CD4-positive, alpha-beta T cell treated with Interleukin-15 for 1 hour (primary cell): ENCODE results near the gene ANKRD26.

ENCODE experiments used
- DNase-seq: peaks from one replicate; pipeline ENCODE4 v3.0.0-alpha.2; 2020

The ANKRD26 gene

DNA sequence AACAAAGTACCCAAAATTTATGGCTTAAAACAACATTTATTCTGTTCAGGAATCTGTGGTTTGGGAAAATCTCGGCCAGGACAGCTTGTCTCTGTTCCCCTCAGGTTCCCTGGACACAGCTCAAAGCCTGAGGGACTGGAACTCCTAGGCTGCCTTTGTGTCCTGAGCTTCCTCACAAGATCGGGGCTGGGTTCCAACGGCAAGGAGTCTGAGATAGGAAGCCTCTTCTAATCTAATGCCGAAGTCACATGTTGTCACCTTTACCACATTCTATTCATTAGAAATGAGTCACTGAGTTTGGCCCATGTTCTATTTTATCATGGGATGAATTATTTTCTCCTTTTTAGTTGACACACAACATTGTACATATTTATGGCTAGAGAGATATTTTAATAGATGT lies 80.5 kb downstream of the ANKRD26 start:
- DNase-seq: no peak

DNA sequence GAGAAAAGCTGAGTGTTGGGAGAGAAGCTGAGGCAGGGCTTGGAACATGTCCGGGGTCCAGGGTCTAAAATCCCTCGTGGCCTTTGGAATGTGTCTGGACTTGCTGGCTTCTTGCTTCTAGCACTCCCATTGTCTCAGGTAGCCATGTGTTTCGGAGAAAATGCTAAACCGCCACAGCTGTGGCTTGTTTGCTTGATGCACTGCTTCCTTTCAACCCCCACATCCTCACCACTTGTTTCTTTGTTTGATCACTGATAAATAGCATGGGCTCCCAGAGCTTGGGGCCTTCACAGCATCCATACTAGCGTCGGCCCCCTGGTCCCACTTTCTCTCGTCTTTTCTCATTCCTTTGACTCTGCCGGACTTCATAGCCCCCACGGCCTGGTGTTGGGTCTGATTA lies 102.7 kb downstream of the ANKRD26 start:
- DNase-seq: no peak

DNA sequence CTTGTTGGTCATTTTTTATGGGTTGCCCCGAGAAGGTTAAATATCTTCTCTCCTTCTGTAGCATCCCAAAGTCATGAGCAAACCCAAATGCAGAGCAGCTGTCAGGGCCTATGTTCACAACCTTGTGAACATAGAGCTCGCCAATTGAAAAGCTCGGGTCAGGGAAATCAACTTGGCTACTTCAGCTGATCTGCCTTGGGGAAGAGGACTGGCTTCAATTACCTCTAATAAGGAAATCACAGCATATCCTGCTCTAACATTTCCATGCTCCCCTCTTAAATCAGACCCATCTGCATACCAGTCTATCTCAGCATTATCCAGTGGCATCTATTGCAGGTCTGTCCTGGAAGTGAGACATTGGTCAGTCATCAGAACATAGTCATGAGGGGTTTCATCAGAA lies 105.6 kb downstream of the ANKRD26 start:
- DNase-seq: no peak

DNA sequence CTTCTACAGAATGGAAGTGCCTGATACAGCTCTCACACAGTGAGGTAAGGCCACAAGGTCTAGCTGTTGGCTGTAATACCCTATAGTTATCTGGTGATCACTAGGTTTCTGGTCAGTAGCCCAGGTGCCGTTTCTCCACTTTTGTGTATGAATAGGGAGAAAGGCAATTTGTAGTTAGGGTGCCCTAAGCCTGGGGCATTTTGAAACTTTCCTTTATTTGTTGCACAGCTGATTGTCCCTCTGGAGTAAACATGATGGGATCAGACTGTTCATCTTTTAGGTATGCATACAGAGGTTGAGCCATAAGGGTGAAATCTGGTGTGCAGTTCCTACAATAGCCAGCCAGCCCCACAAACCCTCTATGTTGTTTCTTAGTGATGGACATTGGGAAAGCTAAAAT lies 112.4 kb downstream of the ANKRD26 start:
- no peak for DNase-seq

DNA sequence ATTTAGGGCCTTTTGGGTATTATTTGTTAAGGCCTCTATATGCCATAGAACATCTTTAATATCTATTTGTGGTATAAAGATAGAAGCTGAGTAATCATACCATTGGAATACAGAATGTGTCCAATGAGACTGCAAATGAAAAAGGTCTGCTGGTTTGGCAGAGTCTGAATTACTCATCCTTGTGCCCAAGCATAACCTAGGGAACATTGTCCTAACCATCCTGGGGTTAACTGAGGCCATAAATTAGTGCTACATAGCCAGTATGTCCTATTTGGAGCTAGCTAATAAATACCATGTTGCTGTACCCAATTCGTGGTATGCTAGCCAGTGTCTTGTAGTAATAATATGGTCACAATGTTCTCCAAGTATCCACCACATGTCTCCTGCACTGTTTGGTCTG lies 117.1 kb downstream of the ANKRD26 start:
- DNase-seq: no peak

DNA sequence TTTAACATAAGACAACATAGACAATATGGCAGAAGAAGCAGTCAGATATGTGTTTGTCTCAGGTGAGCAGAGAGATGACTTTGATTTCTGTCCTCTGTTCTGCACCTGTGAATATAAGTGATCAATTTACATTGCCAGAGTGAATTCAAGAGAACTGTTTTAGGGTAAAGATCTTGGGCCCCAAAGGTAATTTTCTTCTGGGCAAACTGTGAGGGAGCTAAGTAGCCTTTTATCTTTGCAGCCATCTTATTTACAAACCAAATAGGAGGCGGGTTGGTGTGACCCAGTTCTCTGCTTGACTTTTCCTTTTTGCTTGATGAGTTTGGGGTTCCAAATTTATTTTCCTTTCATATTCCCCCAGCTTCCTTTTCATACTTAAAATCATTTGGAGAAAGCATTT lies 118.2 kb downstream of the ANKRD26 start:
- no peak for DNase-seq

DNA sequence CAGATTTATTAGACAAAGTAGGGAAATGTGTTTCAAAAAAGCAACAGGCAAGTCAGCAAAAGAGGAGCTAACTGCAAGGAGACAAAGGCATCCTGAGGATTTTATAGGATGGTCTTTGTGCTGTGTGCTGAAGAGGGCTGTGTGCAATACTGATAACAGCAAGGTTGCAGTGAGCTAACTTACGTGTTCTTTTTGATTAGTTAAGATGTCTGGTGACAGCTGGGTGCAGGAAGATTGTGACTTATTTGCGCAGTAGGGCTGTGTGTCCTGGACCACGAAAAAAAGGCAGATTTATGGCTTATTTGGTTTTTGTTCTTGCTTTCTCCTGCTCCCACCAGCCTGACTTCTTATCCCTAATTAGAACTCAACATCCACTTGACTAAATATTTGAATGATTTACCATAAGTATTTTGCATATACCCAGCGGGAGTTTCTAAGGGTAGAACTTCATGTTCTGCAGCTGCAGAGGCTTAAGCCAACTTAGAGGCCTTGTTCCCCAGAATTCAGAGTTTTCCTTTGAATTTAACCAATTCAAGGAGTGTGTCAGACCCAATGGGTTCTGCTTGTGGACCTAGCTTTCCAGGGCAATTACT lies 119.0 kb downstream of the ANKRD26 start:
- no peak for DNase-seq

DNA sequence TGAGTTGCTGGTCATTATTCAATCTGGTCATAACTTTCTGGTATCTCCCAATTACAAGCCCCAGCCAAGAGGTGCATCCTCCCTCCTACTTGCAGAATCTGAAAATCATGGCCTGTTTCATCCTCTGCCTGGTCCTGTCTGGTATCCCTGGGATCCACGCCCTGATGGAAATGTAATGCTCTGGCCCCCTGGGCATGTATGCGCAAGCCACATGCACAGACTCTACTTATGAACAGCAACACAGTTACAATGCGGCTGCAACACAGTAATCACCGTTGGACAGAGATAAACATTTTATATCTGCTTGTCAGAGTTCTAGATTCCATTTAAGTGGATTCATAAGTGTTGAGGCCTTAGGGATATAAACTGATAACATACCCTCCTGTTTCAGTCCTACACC lies 121.8 kb downstream of the ANKRD26 start:
- DNase-seq: no peak

DNA sequence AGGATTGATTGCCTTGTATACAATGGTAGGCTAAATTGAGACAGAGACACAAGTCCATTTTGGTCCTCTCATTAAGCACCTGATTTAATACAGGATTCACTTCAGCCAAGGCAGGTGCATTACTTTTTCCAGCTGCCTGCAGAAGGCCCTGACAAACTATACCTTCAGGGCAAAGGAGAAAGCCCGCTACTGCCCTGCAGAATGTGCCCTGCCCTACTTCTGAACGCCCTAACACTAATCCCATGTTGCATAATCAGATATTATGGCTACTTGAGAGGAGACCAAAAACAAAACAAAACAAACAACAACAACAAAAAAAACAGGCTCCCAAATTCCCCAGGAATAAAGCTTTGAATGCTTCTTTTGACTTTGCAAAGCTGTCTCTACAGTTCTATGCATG lies 122.7 kb downstream of the ANKRD26 start:
- DNase-seq: no peak

DNA sequence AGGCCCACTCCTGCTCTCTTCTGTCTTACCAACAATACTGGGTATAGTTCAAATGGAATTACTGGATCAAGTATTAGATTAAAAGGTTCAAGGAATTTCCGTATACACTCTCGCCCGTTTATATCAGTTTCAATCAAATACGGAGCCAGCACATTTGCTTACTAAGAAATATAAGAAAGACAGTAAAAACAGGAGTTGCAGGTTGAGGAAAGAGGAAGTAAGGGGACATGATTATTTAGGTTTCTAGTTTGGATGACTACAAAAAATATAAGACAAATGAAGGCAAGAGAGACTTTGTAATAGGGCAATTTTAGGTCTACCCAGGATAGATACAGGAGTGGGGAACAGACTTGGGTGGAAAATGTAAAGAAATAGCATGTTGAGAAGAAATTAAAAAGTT lies 129.6 kb downstream of the ANKRD26 start:
- no peak for DNase-seq

DNA sequence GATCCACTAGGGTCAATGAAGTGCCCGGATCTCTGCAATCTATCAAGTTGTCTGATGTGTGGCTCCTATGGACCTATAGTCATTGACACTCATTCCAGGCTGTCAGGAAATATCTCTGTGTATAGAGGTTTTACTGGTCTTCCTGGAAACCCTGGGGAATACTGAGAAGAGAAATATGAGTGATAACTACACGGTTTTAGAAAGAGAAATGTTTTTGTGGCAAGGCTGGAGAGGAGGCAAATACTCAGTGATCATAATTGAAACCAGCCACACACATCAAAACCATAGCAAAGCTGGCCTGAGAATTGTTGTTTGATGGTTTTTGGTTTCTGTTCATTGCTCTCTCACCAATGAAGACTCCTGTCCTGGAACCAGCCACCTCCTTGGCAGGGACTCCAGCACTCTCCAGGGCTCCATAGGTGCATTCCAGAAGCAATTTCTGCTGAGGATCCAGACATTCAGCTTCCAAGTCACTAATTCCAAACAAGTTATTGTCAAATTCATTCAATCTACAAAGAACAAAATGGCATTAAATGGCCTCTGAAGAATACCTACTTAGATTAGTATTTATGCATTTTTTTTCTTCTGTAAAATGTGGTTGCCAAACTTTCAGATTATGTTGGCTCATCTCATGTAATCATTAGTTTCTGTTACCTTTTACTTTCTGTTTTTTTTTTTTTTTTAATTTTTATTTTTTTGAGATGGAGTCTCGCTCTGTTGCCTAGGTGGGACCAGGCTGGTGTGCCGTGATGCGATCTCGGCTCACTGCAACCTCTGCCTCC lies 131.0 kb downstream of the ANKRD26 start:
- DNase-seq: no peak

DNA sequence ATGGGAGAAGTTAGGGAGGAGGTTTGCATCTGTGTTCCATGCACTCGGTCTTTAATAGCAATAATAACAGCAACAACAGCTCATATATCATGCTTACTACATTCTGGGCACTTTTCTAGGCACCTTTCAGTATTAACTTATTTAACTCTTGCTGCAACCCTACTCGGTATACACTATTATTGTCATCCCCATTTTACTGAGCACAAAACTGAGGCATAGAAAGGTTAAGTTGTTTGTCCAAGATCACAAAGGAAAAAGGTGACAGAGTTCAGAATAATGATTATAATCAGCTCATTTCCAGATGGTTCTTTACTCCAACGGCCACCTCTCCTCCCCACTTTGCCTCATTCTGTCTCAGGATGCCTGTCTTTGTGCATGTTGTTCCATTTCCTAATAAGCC lies 137.5 kb downstream of the ANKRD26 start:
- no peak for DNase-seq

DNA sequence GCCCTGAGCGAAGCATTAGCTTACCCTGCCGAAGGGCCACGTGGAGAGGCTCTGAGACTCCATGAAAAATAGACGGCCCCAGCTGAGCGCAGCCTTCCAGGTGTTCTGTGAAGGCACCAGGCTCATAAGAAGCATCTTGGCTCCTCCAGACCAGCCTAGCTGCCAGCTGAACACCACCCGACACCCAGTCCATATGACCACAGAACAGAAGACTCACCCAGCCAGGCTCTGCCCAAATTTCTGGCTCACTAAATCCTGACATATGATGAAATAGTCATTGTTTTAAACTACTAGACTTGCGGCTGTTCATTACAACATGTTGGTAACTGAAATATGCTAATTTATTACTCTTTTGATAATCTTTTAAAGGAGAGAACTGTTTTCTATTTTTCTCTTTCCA lies 140.0 kb downstream of the ANKRD26 start:
- no peak for DNase-seq

DNA sequence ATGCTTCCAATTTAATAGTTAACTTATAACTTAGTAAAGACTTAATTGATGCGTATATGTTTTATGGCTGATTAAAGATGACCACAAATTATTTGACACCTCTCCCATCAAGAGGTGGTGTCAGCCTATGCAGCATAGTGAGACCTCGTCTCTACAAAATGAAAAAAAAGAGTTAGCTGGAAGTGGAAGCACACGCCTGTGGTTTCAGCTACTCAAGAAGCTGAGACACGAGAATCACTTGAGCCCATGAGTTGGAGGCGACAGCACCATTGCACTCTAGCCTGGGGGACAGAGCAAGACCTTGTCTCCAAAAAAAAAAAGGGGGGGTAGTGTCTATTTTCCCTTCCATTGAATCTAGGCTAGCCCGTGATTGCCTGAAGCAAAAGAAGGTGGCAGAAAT lies 140.5 kb downstream of the ANKRD26 start:
- no peak for DNase-seq
